ENCODE results near the gene C1QTNF9B. TPM values are rescaled to one million over a fixed set of nuclear protein-coding genes. Genes with fewer than 3 reads are reported as not detected.

The C1QTNF9B gene
- total and polyA plus RNA-seq, 2 of the 8 experiments (the other 6 are each of a cell fraction or from before 2014, with no cell fraction given) = 0.11 TPM; not detected in 1

DNA sequence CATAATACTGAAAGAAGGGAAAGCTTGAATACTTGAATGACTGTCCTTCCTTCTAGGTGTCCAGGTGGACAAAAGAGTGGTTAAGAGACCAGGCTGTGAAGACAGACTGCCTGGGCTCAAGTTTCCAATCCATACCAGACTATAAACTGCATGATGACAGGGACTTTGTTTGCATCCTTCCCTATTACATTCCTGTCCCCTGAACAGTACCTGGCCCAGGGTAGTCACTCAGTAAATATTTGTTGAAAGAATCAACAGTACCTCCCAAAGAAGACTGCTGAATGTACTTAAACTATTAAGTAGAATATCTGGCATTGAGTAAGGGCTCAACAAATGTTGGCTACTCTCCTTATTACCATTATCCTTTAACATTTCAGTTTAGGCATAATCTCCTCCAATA lies 37.8 kb downstream of the C1QTNF9B start (continued):
- TF ChIP-seq KDM4A (IDR thresholded peaks at IDR 0.05; ENCODE audit: low read depth, low read length, severe bottlenecking) = no peak
- TF ChIP-seq CTBP2 (IDR thresholded peaks at IDR 0.05; ENCODE audit: borderline replicate concordance, insufficient read depth, insufficient read length, low read length) = no peak
